ENCODE measurements around the gene ARPC3. TPM values are rescaled to one million over a fixed set of nuclear protein-coding genes. Genes with fewer than 3 reads are reported as not detected.

ARPC3 gene
- total and polyA plus RNA-seq, 9 of the 15 experiments (the other 6 are each of a cell fraction or from before 2014, with no cell fraction given), result 74.2 to 575 (median 345) TPM

- TF ChIP-seq RBBP5 (IDR thresholded peaks at IDR 0.05; ENCODE audit: borderline replicate concordance, insufficient read depth, low read length, poor library complexity, severe bottlenecking), result peak; percentile 95
- TF ChIP-seq FOXK2 (conservative IDR thresholded peaks at IDR 0.05 in 1 of 2, IDR thresholded peaks at IDR 0.05 in 1 of 2; ENCODE audit: low read depth in 2 of 2), result peak; percentile 11 to 18; a peak in 1 of 4 replicates
- TF ChIP-seq RFX5 (IDR thresholded peaks at IDR 0.05; ENCODE audit: low read depth, low read length), result no peak
- TF ChIP-seq RBM22 (IDR thresholded peaks at IDR 0.05; ENCODE audit: low read depth, low read length, poor library complexity, severe bottlenecking), result peak; percentile 68
- TF ChIP-seq NCOA2 (IDR thresholded peaks at IDR 0.05; ENCODE audit: partially characterized antibody in 2 of 2), result peak in 1 of 2 experiments; percentile 96
- TF ChIP-seq BCOR (IDR thresholded peaks at IDR 0.05), result no peak
- TF ChIP-seq TCF3 (CRISPR knock-in tag; IDR thresholded peaks at IDR 0.05), result no peak
- TF ChIP-seq RFX1 (IDR thresholded peaks at IDR 0.05), result no peak
- no peak for TF ChIP-seq SMAD4 (CRISPR knock-in tag; conservative IDR thresholded peaks at IDR 0.05)
- TF ChIP-seq HDAC3 (IDR thresholded peaks at IDR 0.05; ENCODE audit: borderline replicate concordance, partially characterized antibody), result peak; percentile 30
- no peak; the same call in 1 of the 2 replicates for TF ChIP-seq KAT8 (IDR thresholded peaks at IDR 0.05; ENCODE audit: low read depth)
- TF ChIP-seq YY1 (IDR thresholded peaks at IDR 0.05; ENCODE audit: borderline replicate concordance in 1 of 3, control insufficient read depth in 1 of 3, extremely low read depth in 1 of 3, insufficient read depth in 3 of 3, insufficient read length in 1 of 3, insufficient replicate concordance in 2 of 3, low read depth in 1 of 3, low read length in 2 of 3), result peak; percentile 83 to 98 (median 95)
- TF ChIP-seq MGA (IDR thresholded peaks at IDR 0.05), result peak; percentile 94
- TF ChIP-seq FOXP1 (CRISPR knock-in tag; IDR thresholded peaks at IDR 0.05), result peak; percentile 89; the same call in 1 of the 2 replicates
- peak; percentile 16; the same call in 1 of the 2 replicates for TF ChIP-seq FOXM1 (IDR thresholded peaks at IDR 0.05; ENCODE audit: low read depth)
- TF ChIP-seq FOXM1 (CRISPR knock-in tag; IDR thresholded peaks at IDR 0.05; ENCODE audit: low read depth), result no peak
Measured at GRCh38 chr12:110403146-110403975, 46.8 kb downstream of the ARPC3 start, which contains the start of gene ANAPC7 (continued).
